GM19468 (cell line): ENCODE measurements around the gene MICAL3.
"Not testable (repeated sequence)": the region's sequence is repeated elsewhere in the genome, so short reads cannot be mapped to it uniquely, and the experiment has no call there.

Source experiments
- ATAC-seq: cut with Tn5 transposase; IDR thresholded peaks from one replicate; pipeline ENCODE4 v1.9.1; 2021; ENCODE audit warnings: mild to moderate bottlenecking, moderate library complexity, moderate number of reproducible peaks; ENCODE audit not compliant: unreplicated experiment; ENCODE audit errors: extremely low read depth

The MICAL3 gene

DNA sequence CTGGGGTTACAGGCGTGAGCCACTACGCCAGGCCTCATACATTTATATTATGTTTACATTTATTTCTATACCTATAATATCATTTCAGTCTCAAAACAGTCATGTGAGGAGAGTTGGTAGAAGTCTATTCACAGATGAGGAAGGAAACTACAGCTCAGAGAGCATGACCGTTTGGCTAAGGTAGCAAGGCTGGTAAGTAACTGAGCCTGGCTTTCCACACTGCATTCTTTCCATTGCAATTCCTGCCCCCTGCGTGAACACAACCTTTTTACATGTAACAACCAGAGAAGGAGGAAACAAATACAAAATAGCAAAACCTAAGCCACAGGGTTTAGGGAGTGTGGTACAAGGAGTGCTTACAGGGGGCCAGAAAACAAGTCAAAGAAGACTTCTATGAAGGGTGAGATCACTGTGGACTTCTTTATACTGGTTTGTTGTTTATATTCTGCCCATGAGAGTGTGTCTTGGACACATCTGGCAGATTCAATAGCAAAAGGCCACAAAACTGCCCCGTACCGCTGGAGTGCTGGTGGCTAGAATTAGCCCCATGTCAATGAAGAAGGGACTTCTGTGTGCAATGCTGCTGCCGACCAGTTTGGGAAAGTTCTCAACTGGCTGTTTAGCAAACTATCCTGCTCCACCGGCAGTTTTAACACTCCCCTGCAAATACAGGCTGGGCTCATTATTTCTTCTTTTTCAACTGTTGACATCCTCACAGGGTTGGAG lies 19.0 kb downstream of the MICAL3 start:
- no peak for ATAC-seq

DNA sequence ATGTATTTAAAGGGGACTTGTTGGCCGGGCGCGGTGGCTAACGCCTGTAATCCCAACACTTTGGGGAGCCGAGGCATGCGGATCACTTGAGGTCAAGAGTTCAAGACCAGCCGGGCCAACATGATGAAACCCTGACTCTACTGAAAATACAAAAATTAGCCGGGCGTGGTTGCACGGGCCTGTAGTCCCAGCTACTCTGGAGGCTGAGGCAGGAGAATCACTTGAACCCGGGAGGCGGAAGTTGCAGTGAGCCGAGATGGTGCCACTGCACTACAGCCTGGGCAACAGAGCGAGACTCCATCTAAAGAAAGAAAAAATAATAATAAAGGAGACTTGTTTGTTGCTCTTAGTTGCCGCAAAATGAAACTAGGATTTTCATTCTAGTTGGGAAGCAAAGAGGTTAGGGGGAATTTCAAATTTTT lies 22.5 kb downstream of the MICAL3 start:
- not testable (repeated sequence) for ATAC-seq

DNA sequence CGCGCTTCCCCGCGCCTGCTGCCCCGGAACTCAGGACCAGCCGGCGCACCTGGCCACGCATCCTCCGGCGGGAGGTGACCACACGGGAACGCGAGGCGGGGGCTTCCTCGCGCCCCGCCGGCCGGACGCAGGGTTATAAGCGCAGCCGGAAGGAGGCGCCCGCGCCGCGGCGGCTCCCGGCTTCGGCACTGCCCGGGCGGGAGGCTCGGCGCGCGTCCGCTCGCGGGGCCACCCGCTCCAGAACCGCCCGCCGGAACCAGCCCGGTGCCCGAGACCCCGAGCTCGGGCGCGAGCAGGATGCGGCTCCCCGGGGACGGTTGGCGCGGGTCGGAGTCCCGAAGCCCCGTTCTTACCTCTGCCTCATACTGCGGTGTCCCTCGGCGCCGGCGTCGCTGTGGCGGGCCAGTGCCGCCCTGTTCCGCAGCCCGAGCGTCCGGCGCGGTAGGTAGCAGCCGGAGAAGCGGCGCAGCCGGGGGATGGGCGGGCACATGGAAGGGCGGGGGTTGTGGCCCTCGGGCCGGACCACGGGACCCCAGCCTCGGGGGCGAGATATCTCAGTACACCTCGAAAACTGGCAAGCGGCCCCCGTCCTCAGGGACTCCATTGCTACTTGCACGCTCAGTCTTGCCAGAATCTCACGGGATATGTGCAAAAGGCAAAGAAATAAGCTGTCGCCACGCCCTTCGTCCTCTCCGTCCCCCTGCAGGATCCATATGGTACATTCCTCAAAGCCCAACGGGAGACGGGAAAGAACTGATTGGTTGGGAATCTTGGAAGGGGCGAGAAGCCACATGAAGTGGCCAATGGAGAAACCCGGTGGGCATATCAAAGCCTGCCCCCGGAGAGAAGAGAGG lies 23.1 kb downstream of the MICAL3 start:
- ATAC-seq, result no peak

DNA sequence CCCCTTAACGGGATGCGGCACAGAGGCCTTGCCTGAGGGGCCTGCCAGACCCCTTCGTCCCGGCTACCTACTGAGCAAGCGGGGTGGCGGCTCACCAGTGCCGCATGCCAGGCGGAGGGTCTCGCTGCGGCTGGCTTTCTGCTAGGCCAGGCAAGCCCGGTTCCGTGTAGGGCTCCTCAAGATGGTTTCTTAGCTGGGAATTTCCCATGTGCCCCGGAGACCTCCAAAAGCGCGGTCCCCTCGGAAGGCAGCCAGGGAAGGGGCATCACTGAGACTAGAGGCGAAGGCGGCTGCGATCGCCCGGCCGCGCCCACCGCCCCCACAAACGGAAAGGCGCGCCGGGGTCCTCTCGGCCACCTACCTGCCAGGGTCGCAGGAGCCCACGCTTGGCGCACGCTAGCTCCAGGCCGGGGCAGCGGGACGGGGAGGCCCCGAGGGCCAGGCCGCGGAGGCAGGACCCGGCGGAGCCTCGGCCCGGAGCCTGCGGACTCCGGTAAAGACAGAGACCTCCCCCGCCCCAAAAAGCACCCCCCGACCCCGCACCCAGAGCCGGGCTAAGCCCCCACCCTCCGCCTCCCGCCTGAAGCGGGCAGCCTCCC lies 23.8 kb downstream of the MICAL3 start:
- ATAC-seq, result no peak

DNA sequence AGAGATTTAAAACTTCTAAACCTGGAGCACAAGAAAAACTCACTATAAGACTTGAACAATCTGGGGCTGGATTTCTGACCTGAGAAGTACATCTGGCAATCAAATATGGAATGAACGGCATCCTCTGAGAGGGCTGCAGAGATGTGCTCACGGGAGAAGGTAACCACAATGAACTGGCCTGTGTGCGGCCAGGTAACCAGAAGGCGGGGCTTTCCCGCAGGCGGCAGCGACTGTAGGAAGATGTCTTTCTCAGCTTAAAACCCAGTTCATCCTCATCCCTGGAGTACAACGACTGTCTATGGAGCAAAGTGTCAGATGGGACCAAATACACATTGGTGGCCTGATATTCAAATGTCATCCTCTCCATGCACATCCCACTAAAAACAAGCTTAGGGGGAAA lies 24.5 kb downstream of the MICAL3 start:
- no peak for ATAC-seq

DNA sequence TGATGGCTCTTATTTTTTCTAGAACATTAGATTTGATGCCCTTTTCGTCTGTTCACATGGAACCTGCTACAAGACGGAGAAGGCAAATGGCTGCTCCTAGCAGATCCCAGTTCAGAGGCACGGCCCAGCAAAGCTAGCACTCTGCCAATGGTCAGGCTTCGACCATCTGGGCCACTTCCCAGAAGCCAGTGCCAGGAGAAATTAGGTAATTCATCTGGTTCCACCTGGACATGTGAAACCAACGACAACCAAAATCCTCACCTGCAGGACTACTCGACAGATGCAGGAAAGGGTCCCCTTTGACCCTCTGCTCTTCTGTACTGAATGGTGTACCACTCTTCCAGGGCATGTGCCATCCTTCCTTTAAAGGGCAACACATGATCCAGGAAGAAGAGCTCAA lies 25.4 kb downstream of the MICAL3 start:
- ATAC-seq, result no peak

DNA sequence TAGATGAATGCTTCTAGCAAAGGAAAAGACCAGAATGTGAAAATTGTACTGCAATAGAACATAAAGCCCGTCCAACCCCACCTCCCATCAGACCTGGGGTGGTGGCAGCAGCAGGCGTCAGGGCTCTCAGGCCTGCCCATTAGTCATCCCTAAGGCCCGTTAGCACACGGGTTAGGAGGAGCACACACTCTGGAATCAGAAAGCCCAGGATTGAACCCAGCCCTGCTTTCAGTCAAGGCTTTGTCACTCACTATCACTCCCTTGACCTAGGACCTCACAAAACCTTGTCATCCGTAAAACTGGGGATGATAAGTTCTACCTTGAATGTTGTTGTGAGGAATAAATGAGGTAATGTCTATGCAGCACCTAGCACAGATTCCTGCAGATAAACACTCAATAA lies 26.9 kb downstream of the MICAL3 start:
- no peak for ATAC-seq

DNA sequence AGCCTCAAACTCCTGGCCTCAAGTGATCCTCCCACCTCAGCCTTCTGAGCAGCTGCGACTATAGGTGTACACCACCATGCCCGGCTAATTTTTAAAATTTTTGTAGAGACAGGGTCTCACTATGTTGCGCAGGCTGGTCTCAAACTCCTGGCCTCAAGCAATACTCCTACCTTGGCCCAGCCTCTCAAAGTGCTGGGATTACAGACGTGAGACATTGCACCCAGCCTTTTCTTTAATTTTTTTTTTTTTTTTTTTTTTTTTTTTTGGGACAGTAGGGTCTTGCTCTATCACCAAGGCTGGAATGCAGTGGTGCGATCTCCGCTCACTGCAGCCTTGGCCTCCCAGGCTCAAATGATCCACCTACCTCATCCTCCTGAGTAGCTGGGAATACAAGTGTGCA lies 29.1 kb downstream of the MICAL3 start:
- not testable (repeated sequence) for ATAC-seq

DNA sequence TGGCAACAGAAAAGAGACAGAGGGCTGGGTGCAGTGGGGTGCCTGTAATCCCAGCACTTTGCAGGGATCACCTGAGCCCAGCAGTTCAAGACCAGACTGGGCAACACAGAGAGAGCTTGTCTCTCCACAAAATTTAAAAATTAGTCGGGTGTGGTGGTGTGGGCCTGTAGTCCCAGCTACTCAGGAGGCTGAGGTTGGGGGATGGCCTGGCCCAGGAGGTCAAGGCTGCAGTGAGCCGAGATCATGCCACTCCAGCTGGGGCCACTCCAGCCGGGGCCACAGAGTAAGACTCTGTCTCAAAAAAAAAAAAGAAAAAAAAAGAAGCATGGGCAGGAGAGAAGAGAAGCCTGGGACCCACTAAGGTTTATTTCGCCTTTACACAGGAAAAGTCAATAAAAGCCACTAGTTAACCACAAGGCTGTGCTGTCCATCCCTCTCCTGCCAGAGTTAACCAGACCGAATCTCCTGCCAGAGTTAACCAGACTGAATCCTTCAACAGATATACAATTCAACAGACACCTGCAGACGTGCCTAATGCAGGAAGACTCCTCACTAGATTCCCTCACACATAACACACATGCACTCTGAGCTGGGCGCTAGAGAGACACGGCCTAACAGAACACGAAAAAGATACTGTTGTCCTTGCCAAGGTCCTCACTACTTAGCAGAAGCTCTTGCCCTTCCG lies 29.8 kb downstream of the MICAL3 start:
- ATAC-seq, result no peak

DNA sequence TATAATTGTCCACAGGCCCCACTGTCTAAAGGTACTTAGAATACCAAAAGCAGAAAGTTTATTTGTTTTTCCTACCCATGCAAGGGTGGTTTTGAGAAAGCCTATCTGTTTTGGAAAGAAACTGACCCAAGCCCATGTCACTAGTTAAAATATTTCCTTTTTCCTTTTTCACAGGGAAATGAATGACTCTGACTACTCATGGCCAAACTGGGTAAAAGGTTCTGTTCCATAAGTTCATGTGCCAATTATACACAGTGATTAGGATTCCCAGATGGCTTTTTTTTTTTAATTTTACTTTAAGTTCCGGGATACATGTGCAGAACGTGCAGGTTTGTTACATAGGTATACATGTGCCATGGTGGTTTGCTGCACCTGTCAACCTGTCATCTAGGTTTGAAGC lies 31.4 kb downstream of the MICAL3 start:
- ATAC-seq, result not testable (repeated sequence)

DNA sequence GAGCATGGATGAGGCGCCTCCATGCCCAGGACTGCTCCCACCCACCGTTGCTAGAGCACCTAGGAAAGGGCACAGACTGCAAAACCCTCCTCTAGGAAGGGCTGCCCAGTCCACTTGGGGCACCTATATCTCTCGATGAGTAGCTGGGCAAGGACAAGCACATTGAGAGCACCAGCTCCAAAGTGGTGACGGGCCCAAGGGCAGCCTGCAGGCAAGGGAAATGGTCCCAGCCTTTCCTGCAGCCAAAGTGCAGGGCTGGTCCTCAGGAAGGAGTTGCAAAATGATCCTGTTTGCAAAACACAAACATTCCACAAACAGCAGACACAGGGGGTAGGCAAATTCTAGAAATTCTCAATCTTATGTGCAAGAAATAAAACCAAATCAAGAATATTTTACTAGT lies 32.4 kb downstream of the MICAL3 start:
- not testable (repeated sequence) for ATAC-seq

DNA sequence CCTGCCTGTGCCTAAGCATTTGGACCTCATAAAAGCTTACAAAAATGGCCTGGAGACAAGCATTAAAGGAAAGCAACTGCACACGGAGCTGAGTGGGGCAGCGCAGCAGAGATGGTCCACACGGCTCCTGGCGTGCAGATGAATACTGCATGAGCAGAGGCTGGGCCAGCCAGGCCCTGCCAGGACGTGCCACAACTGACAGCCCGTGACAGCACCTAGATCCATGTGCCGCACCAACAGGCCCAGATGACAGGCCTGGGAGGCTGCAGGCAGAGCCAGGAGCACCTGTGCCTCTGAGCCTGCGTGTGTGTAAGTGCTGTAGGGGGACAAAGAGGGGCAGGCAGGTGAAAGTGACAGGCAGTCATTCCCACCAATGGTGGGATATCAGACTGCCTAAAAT lies 33.4 kb downstream of the MICAL3 start:
- ATAC-seq, result no peak

DNA sequence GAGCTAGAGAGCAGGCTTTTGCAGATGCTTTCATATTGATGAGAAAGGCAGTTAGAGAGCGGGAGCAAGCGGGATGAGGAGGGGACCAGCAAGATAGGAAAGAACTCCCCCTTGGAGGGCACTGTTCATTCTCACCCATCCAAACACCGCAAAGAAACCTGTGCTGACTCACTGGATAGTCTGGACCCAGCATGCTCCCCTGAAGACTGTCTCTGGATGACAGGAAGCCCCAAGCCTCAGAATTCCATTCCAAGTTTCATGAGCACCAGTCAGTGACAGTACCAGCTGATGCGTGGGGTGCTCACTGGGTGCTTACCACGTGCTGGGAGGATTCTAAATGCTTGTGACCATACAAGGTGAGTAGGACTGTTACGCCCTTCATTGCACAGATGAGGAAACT lies 34.2 kb downstream of the MICAL3 start:
- no peak for ATAC-seq

DNA sequence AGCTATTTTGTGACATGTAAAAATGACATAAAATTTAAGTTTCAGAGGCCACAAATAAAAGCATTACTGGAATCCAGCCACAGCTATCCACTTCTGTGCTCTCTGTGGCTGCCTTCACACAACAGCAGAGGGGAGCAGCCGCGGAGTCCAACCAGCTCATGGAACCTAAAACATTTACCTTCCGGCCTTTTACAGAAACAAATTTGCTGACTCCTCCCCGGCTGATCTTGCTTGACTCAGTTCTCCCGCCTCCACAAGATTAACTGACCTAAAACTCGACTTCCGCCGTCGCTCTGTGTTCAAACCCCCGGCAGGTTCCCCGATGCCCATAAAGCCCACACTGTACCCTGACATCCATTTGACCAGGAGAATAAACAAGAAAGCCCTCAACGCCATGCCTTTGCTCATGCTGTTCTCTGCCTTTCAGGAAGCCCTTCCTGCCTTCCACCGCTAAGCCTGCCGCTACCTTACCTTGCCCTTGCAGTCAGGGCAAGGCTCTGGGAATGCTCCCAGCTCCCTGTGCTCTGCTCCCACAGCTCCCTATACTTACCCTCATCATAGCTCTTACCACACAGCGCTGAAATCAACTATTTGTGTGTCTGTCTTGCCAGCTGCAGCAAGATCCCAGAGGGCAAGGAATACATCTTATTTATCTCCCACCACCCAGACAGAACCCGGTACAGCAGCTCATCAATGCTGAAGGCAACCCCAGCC lies 35.4 kb downstream of the MICAL3 start:
- no peak for ATAC-seq

DNA sequence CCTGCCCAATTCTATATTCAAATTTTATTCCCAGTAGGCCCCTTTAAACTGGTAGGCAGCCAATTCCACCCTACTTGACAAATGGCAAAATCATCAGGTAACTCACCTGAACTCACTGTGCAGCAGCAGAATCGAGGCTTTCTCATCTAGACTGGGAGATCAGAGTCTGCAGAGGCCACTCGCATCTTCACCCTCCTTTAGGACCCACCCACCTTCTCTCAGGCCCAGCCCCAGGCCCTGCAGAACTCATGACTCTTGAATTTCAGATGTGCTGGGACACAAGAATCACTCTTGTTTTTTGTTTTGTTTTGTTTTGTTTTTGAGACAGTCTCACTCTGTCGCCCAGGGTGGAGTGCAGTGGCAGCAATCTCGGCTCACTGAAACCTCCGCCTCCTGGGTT lies 38.8 kb downstream of the MICAL3 start:
- no peak for ATAC-seq

DNA sequence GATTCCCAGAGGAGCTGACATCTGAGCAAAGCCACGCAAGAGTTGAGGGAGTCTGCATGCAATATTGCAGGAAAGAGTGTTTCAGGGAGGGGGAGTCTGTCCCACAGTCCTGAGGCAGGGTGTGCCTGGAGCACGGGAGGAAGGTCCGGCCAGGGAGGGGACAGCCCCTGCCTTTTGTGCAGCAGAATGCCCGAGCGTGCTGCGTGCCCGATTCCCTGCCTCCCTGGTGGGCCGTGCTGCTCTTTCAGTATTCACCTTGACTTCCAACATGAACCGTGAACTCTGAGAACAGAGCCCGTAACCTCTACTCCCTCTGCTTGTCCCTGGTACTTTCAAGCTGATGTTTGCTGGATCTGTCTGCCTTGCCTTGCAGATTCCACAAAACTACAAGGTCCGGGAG lies 39.3 kb downstream of the MICAL3 start:
- not testable (repeated sequence) for ATAC-seq

DNA sequence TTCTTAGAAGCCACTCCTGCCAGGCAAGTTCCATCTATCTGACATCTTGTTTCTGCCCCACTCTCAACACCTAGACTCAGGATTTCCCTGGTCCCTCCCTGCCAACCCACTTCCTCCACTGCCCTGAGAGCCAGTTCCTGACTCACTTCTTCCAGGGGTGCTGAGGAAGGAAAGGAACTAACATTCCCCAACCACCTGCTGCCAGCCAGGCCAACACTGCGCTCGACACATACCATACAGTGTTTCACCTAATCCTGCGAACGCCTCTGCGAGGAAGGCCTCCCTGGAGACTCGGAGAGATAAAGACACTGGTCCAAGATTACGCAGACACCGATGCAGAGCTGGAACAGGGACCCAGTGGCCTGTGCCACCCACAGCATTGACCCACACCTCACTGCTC lies 40.2 kb downstream of the MICAL3 start:
- no peak for ATAC-seq

DNA sequence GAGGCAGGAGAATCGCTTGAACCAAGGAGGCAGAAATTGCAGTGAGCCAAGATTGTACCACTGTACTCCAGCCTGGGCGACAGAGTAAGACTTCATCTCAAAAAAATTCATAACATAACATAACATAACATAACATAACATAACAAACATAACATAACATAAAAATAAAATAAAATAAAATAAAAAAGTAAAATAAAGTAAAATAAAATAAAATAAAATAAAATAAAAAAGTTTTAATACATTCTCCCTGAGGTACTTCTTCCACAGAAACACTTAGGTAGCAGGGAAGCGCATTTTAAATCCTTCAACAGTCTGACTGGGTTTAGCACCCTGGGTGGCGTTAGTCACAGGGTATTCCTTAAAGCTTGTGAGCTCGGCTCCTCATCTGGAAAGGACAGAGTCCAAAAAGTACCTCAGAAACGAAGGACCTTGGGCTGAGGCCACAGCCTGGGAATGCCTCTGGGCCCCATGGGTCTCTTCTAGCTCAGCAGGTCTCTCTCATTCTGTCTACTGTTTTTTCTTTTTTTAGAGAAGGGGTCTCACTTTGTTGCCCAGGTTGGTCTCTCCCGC lies 41.7 kb downstream of the MICAL3 start:
- no peak for ATAC-seq

DNA sequence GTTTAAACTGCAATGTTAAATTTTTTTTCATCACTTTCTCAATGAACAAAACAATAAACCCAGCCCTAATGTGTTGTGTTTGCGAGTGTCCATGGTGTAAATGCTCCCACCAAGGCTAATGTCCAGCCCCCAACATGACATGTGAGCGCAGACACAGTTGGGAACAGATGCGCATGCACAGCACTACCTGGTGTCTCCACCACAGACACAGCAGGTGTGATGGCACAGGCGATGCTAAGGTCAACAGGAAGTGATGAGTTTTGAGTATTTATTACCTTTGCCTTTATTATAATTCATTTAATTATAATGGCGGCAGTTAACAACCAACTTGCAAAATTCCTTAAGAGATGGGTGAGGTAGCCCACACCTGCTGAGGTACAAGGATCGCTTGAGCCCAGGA lies 42.9 kb downstream of the MICAL3 start:
- ATAC-seq, result no peak

DNA sequence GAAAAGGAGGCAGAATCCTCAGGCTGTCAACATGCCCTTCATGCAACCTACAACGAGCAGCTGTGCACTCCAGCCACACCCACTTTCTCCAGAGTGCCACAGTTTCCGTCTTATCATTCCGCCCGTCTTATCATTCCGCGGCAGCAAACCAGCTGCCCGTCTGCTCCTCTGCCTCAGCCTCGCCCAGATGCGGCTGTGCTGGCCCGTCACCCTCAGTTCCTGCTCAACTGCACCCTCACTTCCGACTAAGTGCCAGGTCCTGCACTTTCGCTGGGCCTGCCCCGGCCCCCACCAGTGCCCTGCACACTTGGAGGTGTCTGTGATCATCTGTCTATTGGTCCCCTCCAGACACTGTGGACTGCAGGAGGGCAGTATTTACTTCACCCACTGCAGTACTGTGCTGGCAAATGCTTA lies 43.7 kb downstream of the MICAL3 start:
- no peak for ATAC-seq
